NCI-H82 treated with DMSO at 0.1 percent for 48 hours (cell line): ENCODE data around the gene LRCH1.
A peak's percentile ranks its signal among the peaks of the same experiment; 100 is the strongest.

Source experiments
- DNase-seq: peaks from one replicate; lab custom pipeline; 2025; ENCODE audit not compliant: unreplicated experiment; lab: John Stamatoyannopoulos, UW

LRCH1 gene

GRCh38 chr13:46561691-46562090 lies 8.7 kb downstream of the LRCH1 start:
- DNase-seq: no peak

- DNase-seq: no peak
These were observed 9.2 kb downstream of the LRCH1 start for GRCh38 chr13:46562152-46562551.

GRCh38 chr13:46562581-46562980 lies 9.6 kb downstream of the LRCH1 start:
- no peak for DNase-seq

GRCh38 chr13:46565808-46566750 lies 13.1 kb downstream of the LRCH1 start:
- no peak for DNase-seq

GRCh38 chr13:46567671-46568070 lies 14.7 kb downstream of the LRCH1 start:
- DNase-seq: peak; percentile 91

GRCh38 chr13:46569456-46569855 lies 16.5 kb downstream of the LRCH1 start:
- DNase-seq: peak; percentile 95

- no peak for DNase-seq
These were observed 17.3 kb downstream of the LRCH1 start for GRCh38 chr13:46570273-46570672.

- no peak for DNase-seq
These were observed 18.4 kb downstream of the LRCH1 start for GRCh38 chr13:46571189-46571908.

- DNase-seq: peak; percentile 98
These were observed 19.1 kb downstream of the LRCH1 start for GRCh38 chr13:46571909-46572595.

GRCh38 chr13:46572752-46573431 lies 19.9 kb downstream of the LRCH1 start:
- DNase-seq: no peak

GRCh38 chr13:46575301-46575771 lies 22.4 kb downstream of the LRCH1 start:
- no peak for DNase-seq

GRCh38 chr13:46575818-46576221 lies 22.9 kb downstream of the LRCH1 start:
- peak; percentile 35 for DNase-seq

GRCh38 chr13:46576762-46577161 lies 23.8 kb downstream of the LRCH1 start:
- DNase-seq: no peak

- no peak for DNase-seq
These were observed 25.0 kb downstream of the LRCH1 start for GRCh38 chr13:46577696-46578589.

- no peak for DNase-seq
These were observed 25.6 kb downstream of the LRCH1 start for GRCh38 chr13:46578590-46578975.

GRCh38 chr13:46580362-46580839 lies 27.4 kb downstream of the LRCH1 start:
- no peak for DNase-seq

- no peak for DNase-seq
These were observed 29.2 kb downstream of the LRCH1 start for GRCh38 chr13:46582190-46582589.

GRCh38 chr13:46586751-46587514 lies 34.0 kb downstream of the LRCH1 start:
- no peak for DNase-seq
